Measurements from ENCODE around the gene RAI1. TPM values are rescaled to one million over a fixed set of nuclear protein-coding genes. Genes with fewer than 3 reads are reported as not detected.

Gene RAI1
- total RNA-seq, 1 experiment from 2014 or later: 46.8 TPM

DNA sequence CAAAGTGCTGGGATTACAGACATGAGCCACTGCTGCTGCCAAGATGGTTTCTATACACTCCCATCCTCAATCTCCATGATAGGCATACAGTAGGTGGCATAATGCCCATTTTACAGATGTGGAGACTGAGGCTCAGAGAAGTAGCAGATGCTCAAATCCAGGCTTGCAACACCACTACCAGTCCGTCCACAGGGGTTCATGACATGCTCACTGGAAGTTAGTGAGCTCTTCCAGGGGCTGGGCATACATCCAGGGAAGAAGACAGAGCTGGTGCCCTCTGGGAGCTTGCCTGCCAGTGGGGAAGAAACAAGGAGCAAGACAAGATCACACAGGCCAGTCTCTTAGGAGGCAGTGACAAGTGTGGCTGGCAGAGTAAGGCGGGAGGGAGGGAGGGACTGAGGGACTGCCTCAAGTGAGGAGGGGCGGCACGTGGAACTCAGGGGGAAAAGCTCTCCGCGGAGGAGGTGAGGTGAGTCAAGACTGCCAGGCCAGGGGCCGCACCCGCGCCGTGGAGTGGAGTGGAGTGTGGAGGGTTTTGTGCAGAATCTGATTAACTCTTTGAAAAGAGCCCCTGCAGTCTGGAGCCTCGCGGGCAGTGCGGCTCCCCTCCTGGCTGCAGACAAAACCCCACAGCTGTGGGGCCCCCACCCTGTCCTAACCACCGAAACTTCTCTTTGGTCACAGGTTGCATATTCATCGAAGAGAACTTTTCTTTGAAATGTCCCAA, 127.6 kb downstream of the RAI1 start:
- Histone ChIP-seq H3K4me3 (ENCODE audit: low read depth, low read length, poor library complexity, severe bottlenecking) (no peak overlapping the region), H3K36me3 (ENCODE audit: insufficient read depth, low read length, poor library complexity, severe bottlenecking) (peaks cover 57% of the 10 kb centered on the region), H3K4me1 (ENCODE audit: insufficient read depth, low read length, poor library complexity, severe bottlenecking) (peaks cover 37% of the 10 kb centered on the region), H3K27ac (ENCODE audit: low read depth, low read length, poor library complexity, severe bottlenecking) (peak overlapping the region; percentile 14), H3K9me3 (ENCODE audit: low read depth, low read length, poor library complexity, severe bottlenecking) (no peaks in the 10 kb centered on the region), H3K27me3 (replicated peaks; ENCODE audit: insufficient read depth, low read depth, low read length, poor library complexity) (no peaks in the 10 kb centered on the region)
- BruUV-seq (replicated peaks): no TSS peak
- DNase-seq (ENCODE audit: low spot score): peak; percentile 55
- TF ChIP-seq EZH2 (IDR thresholded peaks at IDR 0.05; ENCODE audit: borderline replicate concordance, low read depth, low read length, poor library complexity, severe bottlenecking) (no peak), CTCF (conservative IDR thresholded peaks at IDR 0.05; ENCODE audit: low read depth, low read length) (no peak)
- POLR2A ChIA-PET (ENCODE audit: low non-redundant PET): no interaction called here
- intact Hi-C loops (cut with micrococcal nuclease; ENCODE audit: unreplicated experiment): no loop called here
- CTCF ChIA-PET: interaction anchor here (1.3 kb wide), 1 partner anchor 110 kb away, joined by 8 read pairs; no protein-coding TSS in a partner anchor

DNA sequence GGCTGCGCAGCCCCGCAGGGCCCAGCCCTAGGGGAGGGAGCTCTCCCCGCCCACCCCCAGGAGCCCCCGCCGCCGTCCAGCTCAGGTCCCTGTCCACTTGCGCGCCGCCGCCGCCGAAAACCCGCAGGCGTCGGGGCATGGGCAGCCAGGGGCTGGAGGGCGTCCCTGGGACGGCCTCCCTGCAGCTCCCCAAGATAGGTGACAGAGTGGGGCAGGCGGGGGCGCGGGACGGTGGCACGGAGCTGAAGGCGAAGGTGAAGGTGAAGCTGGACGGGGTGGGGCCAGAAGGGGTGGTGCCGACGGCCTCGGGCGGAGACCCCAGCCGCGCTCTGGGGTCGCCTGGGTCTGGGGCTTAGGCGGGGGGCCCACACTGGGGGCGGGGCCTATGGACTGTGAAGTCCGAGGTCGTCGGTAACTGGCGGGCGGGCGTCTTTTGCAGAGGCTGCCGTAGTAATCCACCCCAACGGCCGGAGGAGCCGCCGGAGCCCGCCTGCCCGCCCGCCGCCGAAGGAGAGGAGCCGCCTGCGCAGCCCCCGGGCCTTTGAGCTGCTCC, 128.3 kb downstream of the RAI1 start:
- Histone ChIP-seq H3K9me3 (ENCODE audit: low read depth, low read length, poor library complexity, severe bottlenecking) (no peaks in the 10 kb centered on the region), H3K27ac (ENCODE audit: low read depth, low read length, poor library complexity, severe bottlenecking) (peak overlapping the region; percentile 63), H3K36me3 (ENCODE audit: insufficient read depth, low read length, poor library complexity, severe bottlenecking) (peaks cover 59% of the 10 kb centered on the region), H3K27me3 (replicated peaks; ENCODE audit: insufficient read depth, low read depth, low read length, poor library complexity) (no peaks in the 10 kb centered on the region), H3K4me1 (ENCODE audit: insufficient read depth, low read length, poor library complexity, severe bottlenecking) (peaks cover 37% of the 10 kb centered on the region), H3K4me3 (ENCODE audit: low read depth, low read length, poor library complexity, severe bottlenecking) (no peak overlapping the region)
- TF ChIP-seq EZH2 (IDR thresholded peaks at IDR 0.05; ENCODE audit: borderline replicate concordance, low read depth, low read length, poor library complexity, severe bottlenecking) (no peak), CTCF (conservative IDR thresholded peaks at IDR 0.05; ENCODE audit: low read depth, low read length) (no peak)
- BruUV-seq (replicated peaks): no TSS peak
- no peak for DNase-seq (ENCODE audit: low spot score)
- POLR2A ChIA-PET (ENCODE audit: low non-redundant PET): no interaction called here
- CTCF ChIA-PET: interaction anchor here (0.6 to 1.3 kb wide), 2 partner anchors 8 to 110 kb away, joined by 3 to 8 read pairs; no protein-coding TSS in a partner anchor
- intact Hi-C loops (cut with micrococcal nuclease; ENCODE audit: unreplicated experiment): loop anchor here (5.0 kb wide), 1 partner anchor 127 kb away; the partner anchor contains the start of gene RAI1

DNA sequence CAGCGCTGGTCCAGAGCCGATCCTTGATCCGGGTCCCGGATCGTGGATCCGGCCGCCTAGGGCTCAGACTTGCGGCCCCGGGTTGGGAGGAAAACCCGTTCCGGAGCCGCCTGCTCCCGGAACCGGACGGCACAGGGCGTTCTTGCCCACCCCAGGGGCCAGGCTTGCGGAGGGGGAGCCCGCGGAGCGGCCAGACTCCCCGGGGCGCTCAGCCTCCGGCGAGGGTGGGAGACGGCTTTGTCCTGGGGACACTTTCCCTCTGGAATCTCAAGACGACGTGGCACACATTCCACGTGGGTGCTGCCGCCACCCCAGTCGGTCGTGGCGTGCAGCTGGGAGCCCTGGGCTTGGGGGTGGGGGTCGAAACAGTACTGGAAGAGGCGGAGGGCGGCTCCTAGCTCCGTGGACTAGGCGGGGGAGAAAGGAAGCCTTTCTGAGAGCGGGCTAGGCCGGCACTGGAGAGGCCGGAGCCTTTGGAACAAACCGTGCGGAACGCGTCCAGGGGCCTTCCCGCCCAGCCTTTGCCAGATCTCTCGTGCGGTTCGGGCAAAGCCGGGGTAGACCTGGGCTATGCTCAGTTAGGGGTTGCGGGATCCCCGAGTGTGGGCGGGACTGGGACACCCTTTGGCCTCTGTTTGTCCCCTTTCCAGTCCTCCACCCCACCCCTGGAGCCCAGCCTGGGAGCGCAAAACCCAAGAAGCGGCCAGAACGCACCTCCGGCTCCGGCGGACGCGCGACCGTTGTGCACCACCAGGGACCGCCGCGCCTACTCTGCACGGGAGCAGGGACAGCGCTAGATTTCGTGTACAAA, 129.0 kb downstream of the RAI1 start:
- H3K27me3 ChIP-seq (replicated peaks; ENCODE audit: insufficient read depth, low read depth, low read length, poor library complexity): no peaks in the 10 kb centered on the region

More for the DNA sequence above, 129.0 kb downstream of the RAI1 start:
- H3K9me3 ChIP-seq (ENCODE audit: low read depth, low read length, poor library complexity, severe bottlenecking): no peaks in the 10 kb centered on the region
- BruUV-seq (replicated peaks): TSS peak; percentile 57
- POLR2A ChIA-PET (ENCODE audit: low non-redundant PET): no interaction called here
- H3K36me3 ChIP-seq (ENCODE audit: insufficient read depth, low read length, poor library complexity, severe bottlenecking): peaks cover 65% of the 10 kb centered on the region
- intact Hi-C loops (cut with micrococcal nuclease; ENCODE audit: unreplicated experiment): loop anchor here (5.0 kb wide), 1 partner anchor 128 kb away; the partner anchor contains the start of gene RAI1
- DNase-seq (ENCODE audit: low spot score): peak; percentile 82
- H3K4me1 ChIP-seq (ENCODE audit: insufficient read depth, low read length, poor library complexity, severe bottlenecking): peaks cover 37% of the 10 kb centered on the region
- peak overlapping the region; percentile 63 for H3K27ac ChIP-seq (ENCODE audit: low read depth, low read length, poor library complexity, severe bottlenecking)
- CTCF ChIA-PET: interaction anchor here (0.6 to 1.4 kb wide), 2 partner anchors 8 to 109 kb away, joined by 3 to 7 read pairs; no protein-coding TSS in a partner anchor
- TF ChIP-seq EZH2 (IDR thresholded peaks at IDR 0.05; ENCODE audit: borderline replicate concordance, low read depth, low read length, poor library complexity, severe bottlenecking): no peak
- TF ChIP-seq CTCF (conservative IDR thresholded peaks at IDR 0.05; ENCODE audit: low read depth, low read length): peak; percentile 29; the same call in 1 of the 2 replicates
- no peak overlapping the region for H3K4me3 ChIP-seq (ENCODE audit: low read depth, low read length, poor library complexity, severe bottlenecking)
